NCI-H748 (cell line): ENCODE measurements around the gene CALCB.
"Not testable (repeated sequence)": the region's sequence is repeated elsewhere in the genome, so short reads cannot be mapped to it uniquely, and the experiment has no call there.

ENCODE experiments used
- DNase-seq: peaks from one replicate; lab custom pipeline; 2025; ENCODE audit not compliant: unreplicated experiment; lab: John Stamatoyannopoulos, UW

Gene CALCB

GRCh38 chr11:15073361-15074205 lies at the start of gene CALCB:
Gene CALCB (plus strand): TSS chr11:15073593. CDS start chr11:15074719, 1,126 bp downstream.
- peak; percentile 87 for DNase-seq

- no peak for DNase-seq
These were observed 46.4 kb upstream of the CALCB start for GRCh38 chr11:15027011-15027410.

GRCh38 chr11:15027956-15028355 lies 45.4 kb upstream of the CALCB start:
- no peak for DNase-seq

- no peak for DNase-seq
These were observed 45.0 kb upstream of the CALCB start for GRCh38 chr11:15028379-15028778.

GRCh38 chr11:15031945-15032344 lies 41.4 kb upstream of the CALCB start:
- not testable (repeated sequence) for DNase-seq

- DNase-seq, result peak; percentile 28
These were observed 38.6 kb upstream of the CALCB start for GRCh38 chr11:15034687-15035267.

GRCh38 chr11:15035283-15035682 lies 38.1 kb upstream of the CALCB start:
- DNase-seq, result peak; percentile 95

- DNase-seq, result peak; percentile 16
These were observed 34.4 kb upstream of the CALCB start for GRCh38 chr11:15038963-15039362.

- DNase-seq, result no peak
These were observed 28.2 kb upstream of the CALCB start for GRCh38 chr11:15045209-15045608.

- no peak for DNase-seq
These were observed 27.5 kb upstream of the CALCB start for GRCh38 chr11:15045891-15046290.

- DNase-seq, result not testable (repeated sequence)
These were observed 26.7 kb upstream of the CALCB start for GRCh38 chr11:15046673-15047072.

GRCh38 chr11:15048616-15049015 lies 24.8 kb upstream of the CALCB start:
- DNase-seq, result no peak

GRCh38 chr11:15053191-15053685 lies 20.2 kb upstream of the CALCB start:
- no peak for DNase-seq

GRCh38 chr11:15055620-15056356 lies 17.6 kb upstream of the CALCB start:
- DNase-seq, result no peak

GRCh38 chr11:15057329-15057728 lies 16.1 kb upstream of the CALCB start:
- DNase-seq, result no peak

GRCh38 chr11:15059132-15059915 lies 14.1 kb upstream of the CALCB start:
- no peak for DNase-seq

- no peak for DNase-seq
These were observed 10.8 kb upstream of the CALCB start for GRCh38 chr11:15062599-15062998.

GRCh38 chr11:15069751-15070150 lies 3.6 kb upstream of the CALCB start:
- not testable (repeated sequence) for DNase-seq

- DNase-seq, result no peak
These were observed 1.7 kb upstream of the CALCB start for GRCh38 chr11:15071556-15072255.

GRCh38 chr11:15072551-15073143 lies 746 bp upstream of the CALCB start:
- DNase-seq, result peak; percentile 17
